MCF 10A (cell line): Measurements from ENCODE around the gene RAD51B. TPM values are rescaled to one million over a fixed set of nuclear protein-coding genes. Genes with fewer than 3 reads are reported as not detected.
A peak's percentile ranks its signal among the peaks of the same experiment; 100 is the strongest.

ENCODE experiments used
- BruUV-seq: library from RNA; stranded (reverse); fragments of 400-500 nt; replicated peaks from 2 replicates; lab custom pipeline; 2021; lab: Mats Ljungman, UMichigan
- CTCF ChIA-PET: fragments of 300-600 bp; sonication (Branson Sonifier 250); formaldehyde crosslinking; extraction: SDS; loops from one replicate; lab custom pipeline; 2021; ENCODE audit warnings: antibody characterized with exemption, inconsistent platforms; lab: Yijun Ruan, JAX
- POLR2A ChIA-PET: fragments of 300-600, 350-650 bp; sonication (Branson Sonifier 250); formaldehyde crosslinking; extraction: SDS; loops from one replicate; lab custom pipeline; 2020; ENCODE audit warnings: antibody characterized with exemption, inconsistent platforms; lab: Yijun Ruan, JAX
- DNase-seq: peaks from one replicate; pipeline ENCODE4 v3.0.0-alpha.2; 2018; ENCODE audit not compliant: unreplicated experiment
- H3K27ac Mint-ChIP-seq: one replicate; pipeline ENCODE4 v1.8.0; 2022; ENCODE audit warnings: mild to moderate bottlenecking, low read depth, mixed read lengths; ENCODE audit not compliant: unreplicated experiment
- H3K27me3 Mint-ChIP-seq: one replicate; pipeline ENCODE4 v1.8.0; 2022; ENCODE audit warnings: mixed read lengths; ENCODE audit not compliant: insufficient read depth, unreplicated experiment
- H3K36me3 Mint-ChIP-seq: one replicate; pipeline ENCODE4 v1.8.0; 2022; ENCODE audit warnings: mild to moderate bottlenecking, moderate library complexity, mixed read lengths; ENCODE audit not compliant: insufficient read depth, unreplicated experiment
- H3K4me1 Mint-ChIP-seq: one replicate; pipeline ENCODE4 v1.8.0; 2022; ENCODE audit warnings: mixed read lengths; ENCODE audit not compliant: insufficient read depth, unreplicated experiment
- H3K4me3 Mint-ChIP-seq: one replicate; pipeline ENCODE4 v1.8.0; 2022; ENCODE audit warnings: mild to moderate bottlenecking, moderate library complexity, mixed read lengths; ENCODE audit not compliant: unreplicated experiment
- H3K9me3 Mint-ChIP-seq: one replicate; pipeline ENCODE4 v1.8.0; 2022; ENCODE audit warnings: mixed read lengths; ENCODE audit not compliant: unreplicated experiment
- intact Hi-C: fragments of 100-400 bp; cut with micrococcal nuclease; formaldehyde crosslinking; loops from 2 replicates; pipeline ENCODE4 v1.14.1; 2022
- total RNA-seq: library from RNA; stranded (reverse); gene quantifications from 2 replicates; pipeline ENCODE4 v1.2.3, GENCODE V29; 2022
- TF ChIP-seq, protein P1 (sequence below): fragments of 200-600 bp; IDR thresholded peaks from one replicate; pipeline ENCODE4 v1.8.0; 2022; ENCODE audit warnings: antibody characterized with exemption, mild to moderate bottlenecking; ENCODE audit not compliant: unreplicated experiment

The RAD51B gene
- total RNA-seq, 1 experiment from 2014 or later = 14.6 TPM

DNA sequence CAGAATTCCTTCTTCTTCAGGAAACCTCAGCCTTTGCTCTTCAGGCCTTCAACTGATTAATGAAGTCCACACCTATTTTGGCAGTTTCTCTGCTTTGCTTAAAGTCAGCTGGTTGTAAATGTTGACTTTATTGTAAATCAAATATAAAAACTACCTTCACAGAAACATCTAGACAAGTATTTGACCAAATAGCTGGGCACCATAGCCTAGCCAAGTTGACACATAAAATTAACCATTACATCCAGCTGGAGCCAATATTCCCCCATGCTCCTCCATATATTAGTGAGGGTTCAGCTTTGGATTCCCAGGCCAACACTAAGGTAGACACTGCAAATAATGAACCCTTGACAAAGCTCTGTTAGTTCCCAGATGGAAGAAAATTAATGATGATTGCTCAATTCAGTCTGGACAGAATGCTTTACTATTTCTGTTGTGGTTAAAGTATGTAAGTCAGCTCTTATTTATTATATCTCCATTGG lies 847.8 kb downstream of the RAD51B start:
- Mint-ChIP-seq H3K9me3 (no peaks in the 10 kb centered on the region), H3K36me3 (no peaks in the 10 kb centered on the region), H3K4me3 (no peak overlapping the region), H3K27ac (peak overlapping the region; percentile 66), H3K4me1 (peaks cover 35% of the 10 kb centered on the region), H3K27me3 (no peaks in the 10 kb centered on the region)
- POLR2A ChIA-PET = interaction anchor here (0.6 to 1.7 kb wide), 4 partner anchors 9 to 734 kb away, joined by 3 to 7 read pairs (median 3); no protein-coding TSS in a partner anchor
- no peak for DNase-seq
- intact Hi-C loops = no loop called here
- TF ChIP-seq, protein P1, sequence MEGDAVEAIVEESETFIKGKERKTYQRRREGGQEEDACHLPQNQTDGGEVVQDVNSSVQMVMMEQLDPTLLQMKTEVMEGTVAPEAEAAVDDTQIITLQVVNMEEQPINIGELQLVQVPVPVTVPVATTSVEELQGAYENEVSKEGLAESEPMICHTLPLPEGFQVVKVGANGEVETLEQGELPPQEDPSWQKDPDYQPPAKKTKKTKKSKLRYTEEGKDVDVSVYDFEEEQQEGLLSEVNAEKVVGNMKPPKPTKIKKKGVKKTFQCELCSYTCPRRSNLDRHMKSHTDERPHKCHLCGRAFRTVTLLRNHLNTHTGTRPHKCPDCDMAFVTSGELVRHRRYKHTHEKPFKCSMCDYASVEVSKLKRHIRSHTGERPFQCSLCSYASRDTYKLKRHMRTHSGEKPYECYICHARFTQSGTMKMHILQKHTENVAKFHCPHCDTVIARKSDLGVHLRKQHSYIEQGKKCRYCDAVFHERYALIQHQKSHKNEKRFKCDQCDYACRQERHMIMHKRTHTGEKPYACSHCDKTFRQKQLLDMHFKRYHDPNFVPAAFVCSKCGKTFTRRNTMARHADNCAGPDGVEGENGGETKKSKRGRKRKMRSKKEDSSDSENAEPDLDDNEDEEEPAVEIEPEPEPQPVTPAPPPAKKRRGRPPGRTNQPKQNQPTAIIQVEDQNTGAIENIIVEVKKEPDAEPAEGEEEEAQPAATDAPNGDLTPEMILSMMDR = no peak
- CTCF ChIA-PET = interaction anchor here (0.5 to 0.6 kb wide), 2 partner anchors 412 to 679 kb away, joined by 3 read pairs; no protein-coding TSS in a partner anchor
- no TSS peak for BruUV-seq

DNA sequence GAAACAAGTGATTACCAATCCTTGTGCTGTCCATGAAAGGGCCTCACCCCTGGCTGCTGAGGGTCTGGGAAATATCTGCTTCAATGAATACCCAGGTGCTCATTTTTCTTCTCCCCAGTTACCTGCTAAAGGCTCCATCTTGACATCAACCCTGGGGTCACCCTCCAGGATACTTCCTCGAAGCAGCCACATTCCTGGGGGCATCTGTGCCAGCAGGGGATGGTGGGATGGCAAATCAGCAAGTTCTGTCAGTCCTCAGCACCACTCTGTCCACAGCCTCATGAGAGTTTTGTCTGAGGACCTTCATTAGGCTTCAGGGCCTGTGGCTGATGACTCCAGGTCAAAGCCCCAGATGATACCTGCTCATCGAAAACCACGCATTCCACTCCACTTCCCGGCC lies 848.4 kb downstream of the RAD51B start:
- peaks cover 5% of the 10 kb centered on the region for H3K36me3 Mint-ChIP-seq
- H3K27me3 Mint-ChIP-seq = no peaks in the 10 kb centered on the region
- no TSS peak for BruUV-seq
- H3K4me3 Mint-ChIP-seq = no peak overlapping the region
- no peaks in the 10 kb centered on the region for H3K9me3 Mint-ChIP-seq
- H3K4me1 Mint-ChIP-seq = peaks cover 35% of the 10 kb centered on the region
- TF ChIP-seq, protein P1 = no peak
- intact Hi-C loops = no loop called here
- POLR2A ChIA-PET = interaction anchor here (1.7 kb wide), 1 partner anchor 8 kb away, joined by 7 read pairs; no protein-coding TSS in a partner anchor
- peak overlapping the region; percentile 66 for H3K27ac Mint-ChIP-seq
- CTCF ChIA-PET = interaction anchor here (0.6 kb wide), 1 partner anchor 120 kb away, joined by 6 read pairs; no protein-coding TSS in a partner anchor
- no peak for DNase-seq

DNA sequence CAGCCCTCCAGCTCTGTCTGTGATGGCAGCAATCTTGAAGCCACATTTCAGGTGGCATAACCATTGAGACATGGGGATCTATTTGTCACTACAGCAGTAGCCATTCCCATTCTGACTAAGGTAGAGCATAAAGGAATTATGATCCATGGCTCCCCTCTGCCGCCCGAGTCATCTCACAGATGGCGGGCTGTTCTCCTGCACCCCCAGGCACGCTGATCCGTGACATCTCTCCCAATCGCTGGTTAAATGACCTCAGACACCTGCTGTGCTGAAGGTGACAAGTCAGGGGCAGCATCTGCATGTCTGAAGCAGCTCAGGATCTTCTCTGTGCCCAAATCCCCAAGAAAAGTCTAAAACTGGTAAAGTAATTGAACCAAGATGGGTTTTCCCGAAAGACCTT lies 849.0 kb downstream of the RAD51B start:
- ChIA-PET POLR2A (interaction anchor here (0.6 kb wide), 1 partner anchor 151 kb away, joined by 3 read pairs; no protein-coding TSS in a partner anchor), CTCF (interaction anchor here (0.6 kb wide), 1 partner anchor 120 kb away, joined by 6 read pairs; no protein-coding TSS in a partner anchor)
- peaks cover 6% of the 10 kb centered on the region for H3K36me3 Mint-ChIP-seq
- TF ChIP-seq, protein P1 = no peak
- no peak for DNase-seq
- intact Hi-C loops = no loop called here
- no peak overlapping the region for H3K27ac Mint-ChIP-seq
- no TSS peak for BruUV-seq
- H3K4me3 Mint-ChIP-seq = no peak overlapping the region
- H3K4me1 Mint-ChIP-seq = peaks cover 31% of the 10 kb centered on the region
- no peaks in the 10 kb centered on the region for H3K27me3 Mint-ChIP-seq
- no peaks in the 10 kb centered on the region for H3K9me3 Mint-ChIP-seq

DNA sequence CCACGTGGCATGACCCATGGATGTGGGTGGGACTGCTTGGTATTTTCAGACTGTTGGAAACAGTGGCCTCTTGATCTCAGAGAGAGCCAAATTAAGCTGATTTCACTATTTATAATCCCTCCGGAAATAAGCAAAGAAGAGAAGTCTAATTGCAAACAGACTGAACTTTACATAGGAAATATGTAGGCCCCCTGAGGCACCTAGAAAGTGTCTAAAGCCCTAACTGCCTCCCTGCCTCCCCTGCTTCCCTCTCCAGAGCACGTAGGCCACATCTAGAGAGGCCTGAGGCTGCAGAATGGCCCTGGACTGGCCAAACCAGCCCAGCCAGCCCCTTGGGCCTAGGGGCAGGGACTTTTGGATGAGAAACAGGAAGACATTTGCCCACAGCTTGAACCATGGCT lies 849.5 kb downstream of the RAD51B start:
- H3K4me3 Mint-ChIP-seq = no peak overlapping the region
- H3K36me3 Mint-ChIP-seq = peaks cover 6% of the 10 kb centered on the region
- intact Hi-C loops = no loop called here
- H3K9me3 Mint-ChIP-seq = no peaks in the 10 kb centered on the region
- no peaks in the 10 kb centered on the region for H3K27me3 Mint-ChIP-seq
- POLR2A ChIA-PET = interaction anchor here (0.6 kb wide), 2 partner anchors 150 to 156 kb away, joined by 3 read pairs; no protein-coding TSS in a partner anchor
- no peak overlapping the region for H3K27ac Mint-ChIP-seq
- TF ChIP-seq, protein P1 = no peak
- BruUV-seq = no TSS peak
- no peak for DNase-seq
- CTCF ChIA-PET = no interaction called here
- peaks cover 29% of the 10 kb centered on the region for H3K4me1 Mint-ChIP-seq
